Gastrocnemius medialis (tissue), 4 donors: ENCODE results near the gene ADIG. TPM values are rescaled to one million over a fixed set of nuclear protein-coding genes. Genes with fewer than 3 reads are reported as not detected.

ENCODE experiments used
- ATAC-seq, 2 donors: fragments of 150-250 bp; one replicate each; pipeline ENCODE4 v1.9.1; 2016
- DNase-seq, 2 donors: peaks; one replicate each; pipeline ENCODE4 v3.0.0-alpha.2; 2019
- H3K27ac ChIP-seq, 4 donors: fragments of 200-600 bp; sonication (generic); 1 replicate in 1 of 4; 2 replicates in 3 of 4; pipeline ENCODE4 v1.5.1; 2016 to 2018; ENCODE audit warnings: mild to moderate bottlenecking in 2 of 4, moderate library complexity in 1 of 4
- H3K27me3 ChIP-seq, 3 donors: fragments of 200-600 bp; sonication (generic) in 2 of 3; 1 replicate in 1 of 3; 2 replicates in 2 of 3; pipeline versions ENCODE4 v1.5.1 to v1.6.0; 2016 to 2019; ENCODE audit warnings: mild to moderate bottlenecking in 1 of 3, moderate library complexity in 1 of 3
- H3K36me3 ChIP-seq, 2 donors: fragments of 200-600 bp; sonication (generic) in 1 of 2; one replicate each; pipeline ENCODE4 v1.5.1; 2017 to 2018
- H3K4me1 ChIP-seq, 2 donors: fragments of 200-600 bp; sonication (generic) in 1 of 2; one replicate each; pipeline ENCODE4 v1.5.1; 2016 to 2017; ENCODE audit warnings: mild to moderate bottlenecking in 2 of 2
- H3K4me3 ChIP-seq, 4 donors: fragments of 200-600 bp; sonication (generic) in 3 of 4; 1 replicate in 1 of 4; 2 replicates in 3 of 4; pipeline ENCODE4 v1.5.1; 2016 to 2019; ENCODE audit warnings: mild to moderate bottlenecking in 2 of 4
- H3K9me3 ChIP-seq, 3 donors: fragments of 200-600 bp; sonication (generic) in 2 of 3; 1 replicate in 1 of 3; 2 replicates in 2 of 3; pipeline ENCODE4 v1.5.1; 2016 to 2019
- POLR2A ChIP-seq, 2 donors: fragments of 450-650 bp; IDR thresholded peaks; one replicate each; pipeline ENCODE4 v1.6.1; 2017; ENCODE audit warnings: antibody characterized with exemption in 2 of 2, mild to moderate bottlenecking in 2 of 2, moderate library complexity in 2 of 2
- in situ Hi-C, 4 donors: fragments of 200-750 bp; cut with MboI; loops; one replicate each; pipeline versions ENCODE4 v1.15.0 to v1.8.0; 2017; ENCODE audit warnings: low sequenced_read_pairs in 4 of 4
- intact Hi-C: fragments of 100-400 bp; cut with DNase I; formaldehyde crosslinking; loops from one replicate; pipeline ENCODE4 v1.15.1; 2023; ENCODE audit warnings: low total_unique reads
- total RNA-seq, 4 donors: library from RNA; depleted of rRNA; stranded (reverse); fragments of >200 nt; gene quantifications; one replicate each; pipeline versions ENCODE4 v1.1.0 to v1.2.3, GENCODE V29; 2016
- TF ChIP-seq, protein P1 (sequence below), 5 experiments: fragments of 450-650 bp in 3 of 5; fragments of 200-600 bp in 2 of 5; sonication (generic) in 2 of 5; IDR thresholded peaks in 4 of 5; conservative IDR thresholded peaks in 1 of 5; 1 replicate in 4 of 5; 2 replicates in 1 of 5; pipeline ENCODE4 v1.5.1; 2016 to 2019; ENCODE audit warnings: antibody characterized with exemption in 5 of 5, mild to moderate bottlenecking in 3 of 5, moderate library complexity in 3 of 5

The ADIG gene
- total RNA-seq, 4 donors from 2014 or later: not detected

DNA sequence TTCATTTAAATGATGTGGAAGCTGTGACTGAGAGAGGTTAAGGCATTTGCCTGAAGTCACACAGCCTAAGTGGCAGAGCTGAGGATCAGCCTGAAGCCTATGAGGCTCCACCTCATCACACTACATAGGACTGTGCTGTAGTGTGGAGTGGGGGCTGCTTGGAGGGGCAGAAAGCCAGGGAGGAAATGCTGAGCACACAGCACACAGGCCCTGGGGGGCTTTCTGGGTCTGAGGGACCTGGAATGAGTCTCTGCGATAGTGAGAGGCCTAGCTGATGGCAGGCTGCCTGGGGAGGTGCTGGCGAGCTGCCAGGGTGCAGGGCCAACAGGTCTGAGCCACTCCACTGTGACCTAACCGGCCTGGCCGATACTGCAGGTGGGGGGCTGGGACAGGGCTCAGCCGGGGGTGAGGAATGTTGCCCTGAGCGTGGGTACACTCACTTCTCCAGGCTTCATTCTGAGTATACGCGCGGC is 18.4 kb downstream of the ADIG start:
- in situ Hi-C loops: no loop called here
- no peak for ATAC-seq
- Histone ChIP-seq H3K9me3 (no peaks in the 10 kb centered on the region), H3K27ac (no peak overlapping the region), H3K4me1 (no peaks in the 10 kb centered on the region), H3K27me3 (peaks cover 23 to 34% (median 33%) of the 10 kb centered on the region in 3 donors), H3K36me3 (no peaks in the 10 kb centered on the region), H3K4me3 (no peak overlapping the region)
- TF ChIP-seq, protein P1, sequence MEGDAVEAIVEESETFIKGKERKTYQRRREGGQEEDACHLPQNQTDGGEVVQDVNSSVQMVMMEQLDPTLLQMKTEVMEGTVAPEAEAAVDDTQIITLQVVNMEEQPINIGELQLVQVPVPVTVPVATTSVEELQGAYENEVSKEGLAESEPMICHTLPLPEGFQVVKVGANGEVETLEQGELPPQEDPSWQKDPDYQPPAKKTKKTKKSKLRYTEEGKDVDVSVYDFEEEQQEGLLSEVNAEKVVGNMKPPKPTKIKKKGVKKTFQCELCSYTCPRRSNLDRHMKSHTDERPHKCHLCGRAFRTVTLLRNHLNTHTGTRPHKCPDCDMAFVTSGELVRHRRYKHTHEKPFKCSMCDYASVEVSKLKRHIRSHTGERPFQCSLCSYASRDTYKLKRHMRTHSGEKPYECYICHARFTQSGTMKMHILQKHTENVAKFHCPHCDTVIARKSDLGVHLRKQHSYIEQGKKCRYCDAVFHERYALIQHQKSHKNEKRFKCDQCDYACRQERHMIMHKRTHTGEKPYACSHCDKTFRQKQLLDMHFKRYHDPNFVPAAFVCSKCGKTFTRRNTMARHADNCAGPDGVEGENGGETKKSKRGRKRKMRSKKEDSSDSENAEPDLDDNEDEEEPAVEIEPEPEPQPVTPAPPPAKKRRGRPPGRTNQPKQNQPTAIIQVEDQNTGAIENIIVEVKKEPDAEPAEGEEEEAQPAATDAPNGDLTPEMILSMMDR (IDR thresholded peaks at IDR 0.05 in 4 of 5, conservative IDR thresholded peaks at IDR 0.05 in 1 of 5): no peak
- no peak for TF ChIP-seq POLR2A (IDR thresholded peaks at IDR 0.05)
- intact Hi-C loops: no loop called here
- no peak for DNase-seq

DNA sequence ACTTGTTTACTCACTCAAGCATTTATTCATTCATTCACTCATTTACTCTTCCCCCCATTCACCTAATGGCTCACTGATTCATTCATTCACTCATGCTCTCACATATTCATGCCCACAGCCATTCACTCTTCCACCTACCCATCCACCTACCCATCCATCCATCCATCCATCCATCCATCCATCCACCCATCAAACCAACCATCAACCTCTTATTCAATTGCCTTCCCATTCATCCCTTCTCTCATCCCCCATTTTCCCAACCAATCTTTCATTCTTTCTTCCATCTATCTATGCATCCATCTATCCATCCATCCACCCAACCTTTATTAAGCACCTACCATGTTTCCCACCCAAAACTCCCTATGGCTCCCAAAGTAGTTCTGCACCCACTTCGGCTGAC is 19.1 kb downstream of the ADIG start:
- ATAC-seq: no peak
- intact Hi-C loops (no loop called here), in situ Hi-C loops (no loop called here)
- no peak overlapping the region for H3K4me3 ChIP-seq
- H3K27ac ChIP-seq: no peak overlapping the region
- H3K4me1 ChIP-seq: no peaks in the 10 kb centered on the region
- H3K36me3 ChIP-seq: no peaks in the 10 kb centered on the region
- TF ChIP-seq, protein P1 (IDR thresholded peaks at IDR 0.05 in 4 of 5, conservative IDR thresholded peaks at IDR 0.05 in 1 of 5): no peak
- TF ChIP-seq POLR2A (IDR thresholded peaks at IDR 0.05): no peak
- H3K27me3 ChIP-seq: peaks cover 23 to 38% (median 35%) of the 10 kb centered on the region in 3 donors
- no peaks in the 10 kb centered on the region for H3K9me3 ChIP-seq
- no peak for DNase-seq

DNA sequence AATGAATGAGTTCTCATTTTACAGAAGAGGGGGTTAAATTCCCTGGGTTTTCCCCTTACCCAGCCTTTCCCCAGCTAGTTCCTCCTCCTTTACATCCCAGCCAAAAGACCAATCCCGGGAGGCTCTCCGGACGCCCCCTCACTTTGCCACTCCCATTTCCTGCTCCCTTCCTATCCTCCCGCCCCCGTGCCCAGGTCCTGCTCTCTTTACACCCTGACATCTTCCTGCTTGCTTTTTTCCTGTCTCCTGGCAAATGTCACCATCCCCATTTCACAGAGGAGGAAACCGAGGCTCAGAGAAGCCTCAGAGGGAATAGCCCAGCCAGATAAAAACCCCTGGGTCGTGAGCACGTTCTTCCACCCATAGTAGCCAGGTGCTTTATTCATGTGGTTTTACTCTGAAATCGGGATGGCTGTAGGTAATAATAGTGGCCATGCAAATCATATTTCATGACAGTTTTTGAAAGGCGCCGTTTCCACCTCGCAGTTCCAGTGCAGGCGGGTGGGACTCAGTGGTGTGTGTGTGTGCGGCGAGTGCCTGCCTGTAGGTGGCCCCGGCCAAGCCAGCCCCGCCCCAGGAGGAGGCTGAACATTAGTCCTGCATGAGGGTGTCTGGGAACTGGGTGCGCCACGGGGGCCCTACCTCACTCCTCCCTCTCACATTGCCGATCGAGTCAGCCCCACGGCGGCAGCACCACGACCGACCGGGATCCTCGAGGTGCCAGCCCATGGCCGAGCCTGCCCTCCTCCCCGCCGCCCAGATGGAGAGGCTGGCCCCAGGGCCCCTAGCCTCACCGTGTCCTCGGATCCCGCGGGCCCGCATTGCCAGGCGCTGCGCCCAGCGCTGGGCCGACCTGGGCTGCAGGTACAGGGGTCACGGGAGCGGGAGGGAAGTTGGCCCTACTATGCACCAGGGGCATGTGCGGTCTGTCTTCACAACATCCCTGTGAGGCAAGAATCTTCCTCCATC is 20.5 kb downstream of the ADIG start, which contains the start of gene ARHGAP40:
ARHGAP40 (plus strand) TSS at position 594 of the 969 bp plus-strand sequence.
- Histone ChIP-seq H3K27ac (no peak within 1 kb of the TSS), H3K4me3 (no peak within 1 kb of the TSS), H3K27me3 (peaks cover 23 to 38% (median 37%) of the 10 kb centered on the region in 3 donors), H3K4me1 (no peaks in the 10 kb centered on the region), H3K9me3 (no peaks in the 10 kb centered on the region), H3K36me3 (no peaks in the 10 kb centered on the region)
- ATAC-seq (no peak), DNase-seq (no peak)
- TF ChIP-seq, protein P1 (IDR thresholded peaks at IDR 0.05 in 4 of 5, conservative IDR thresholded peaks at IDR 0.05 in 1 of 5): no peak
- TF ChIP-seq POLR2A (IDR thresholded peaks at IDR 0.05): no peak
- intact Hi-C loops: no loop called here
- in situ Hi-C loops: no loop called here

GRCh38 chr20:38602185-38602581 is 21.2 kb downstream of the ADIG start:
- DNase-seq (no peak), ATAC-seq (no peak)
- intact Hi-C loops: no loop called here
- H3K27ac ChIP-seq: no peak overlapping the region
- H3K27me3 ChIP-seq: peaks cover 28 to 38% (median 37%) of the 10 kb centered on the region in 3 donors
- in situ Hi-C loops: no loop called here
- no peaks in the 10 kb centered on the region for H3K36me3 ChIP-seq
- TF ChIP-seq POLR2A (IDR thresholded peaks at IDR 0.05): no peak
- TF ChIP-seq, protein P1 (IDR thresholded peaks at IDR 0.05 in 4 of 5, conservative IDR thresholded peaks at IDR 0.05 in 1 of 5): no peak
- no peak overlapping the region for H3K4me3 ChIP-seq
- H3K4me1 ChIP-seq: no peaks in the 10 kb centered on the region
- H3K9me3 ChIP-seq: no peaks in the 10 kb centered on the region
